GM18861 (cell line): ENCODE measurements around the gene SLC39A9.
A peak's percentile ranks its signal among the peaks of the same experiment; 100 is the strongest.

Source experiments
- ATAC-seq: cut with Tn5 transposase; IDR thresholded peaks from one replicate; pipeline ENCODE4 v1.9.1; 2021; ENCODE audit not compliant: unreplicated experiment

The SLC39A9 gene

GRCh38 chr14:69423279-69423678 lies 24.8 kb downstream of the SLC39A9 start:
- ATAC-seq, result no peak

- ATAC-seq, result no peak
Observed at GRCh38 chr14:69424149-69424923, 25.8 kb downstream of the SLC39A9 start.

- ATAC-seq, result no peak
Observed at GRCh38 chr14:69427596-69427995, 29.1 kb downstream of the SLC39A9 start.

GRCh38 chr14:69428289-69428998 lies 30.0 kb downstream of the SLC39A9 start:
- peak; percentile 85 for ATAC-seq

- no peak for ATAC-seq
Observed at GRCh38 chr14:69429643-69430042, 31.2 kb downstream of the SLC39A9 start.

GRCh38 chr14:69430306-69430939 lies 31.9 kb downstream of the SLC39A9 start:
- ATAC-seq, result no peak

GRCh38 chr14:69432364-69432763 lies 33.9 kb downstream of the SLC39A9 start:
- no peak for ATAC-seq

GRCh38 chr14:69439521-69440270 lies 41.2 kb downstream of the SLC39A9 start:
- ATAC-seq, result no peak

- ATAC-seq, result peak; percentile 78
Observed at GRCh38 chr14:69441948-69442347, 43.5 kb downstream of the SLC39A9 start.

- ATAC-seq, result no peak
Observed at GRCh38 chr14:69443296-69443805, 44.9 kb downstream of the SLC39A9 start.

GRCh38 chr14:69449216-69449615 lies 50.7 kb downstream of the SLC39A9 start:
- ATAC-seq, result no peak

- ATAC-seq, result no peak
Observed at GRCh38 chr14:69451941-69452340, 53.4 kb downstream of the SLC39A9 start.

- ATAC-seq, result no peak
Observed at GRCh38 chr14:69458350-69458749, 59.9 kb downstream of the SLC39A9 start.

- ATAC-seq, result no peak
Observed at GRCh38 chr14:69459122-69459521, 60.6 kb downstream of the SLC39A9 start.

GRCh38 chr14:69460093-69460701 lies 61.7 kb downstream of the SLC39A9 start:
- no peak for ATAC-seq

- no peak for ATAC-seq
Observed at GRCh38 chr14:69464379-69464778, 65.9 kb downstream of the SLC39A9 start.

GRCh38 chr14:69464829-69465228 lies 66.3 kb downstream of the SLC39A9 start:
- no peak for ATAC-seq

- no peak for ATAC-seq
Observed at GRCh38 chr14:69468949-69469348, 70.5 kb downstream of the SLC39A9 start.

- no peak for ATAC-seq
Observed at GRCh38 chr14:69471436-69471835, 72.9 kb downstream of the SLC39A9 start.

GRCh38 chr14:69471916-69472315 lies 73.4 kb downstream of the SLC39A9 start:
- ATAC-seq, result no peak

- no peak for ATAC-seq
Observed at GRCh38 chr14:69473260-69473659, 74.8 kb downstream of the SLC39A9 start.
